T-cell (primary cell): ENCODE results near the gene FOXE1. TPM values are rescaled to one million over a fixed set of nuclear protein-coding genes. Genes with fewer than 3 reads are reported as not detected.

Source experiments
- ATAC-seq, 4 experiments: fragments of 200-7000 bp in 3 of 4; fragments of 150-1000 bp in 1 of 4; cut with Tn5 transposase; replicated peaks in 1 of 4; 1 replicate in 3 of 4; 2 replicates in 1 of 4; pipeline ENCODE4 v1.10.0; 2021; ENCODE audit warnings: moderate library complexity in 3 of 4, mild to moderate bottlenecking in 2 of 4, moderate number of reproducible peaks in 1 of 4
- CTCF ChIA-PET, 2 donors: fragments of 300-600 bp; sonication (Branson Sonifier 250); formaldehyde crosslinking; loops; one replicate each; lab custom pipeline; 2022; ENCODE audit warnings: antibody characterized with exemption in 2 of 2; lab: Charles Lee
- POLR2A ChIA-PET, 2 donors: fragments of 300-600 bp; sonication (Branson Sonifier 250); formaldehyde crosslinking; loops; one replicate each; lab custom pipeline; 2022; ENCODE audit warnings: antibody characterized with exemption in 2 of 2; lab: Charles Lee
- DNase-seq, 35 experiments: peaks; one replicate each; pipeline versions ENCODE4 v3.0.0 to v3.0.0-alpha.2; 2013 to 2023
- H3K27ac ChIP-seq: one replicate; pipeline ENCODE4 v1.5.1; 2013; ENCODE audit warnings: low read length
- H3K27me3 ChIP-seq, 2 experiments: replicated peaks in 1 of 2; 1 replicate in 1 of 2; 2 replicates in 1 of 2; pipeline versions ENCODE4 v1.6.1 to v1.7.0; 2013; ENCODE audit warnings: low read length in 1 of 2, mixed read lengths in 1 of 2; ENCODE audit not compliant: control insufficient read depth in 2 of 2, insufficient read depth in 2 of 2; ENCODE audit errors: extremely low read depth in 1 of 2
- H3K36me3 ChIP-seq, 2 donors: 1 replicate in 1 of 2; 2 replicates in 1 of 2; pipeline versions ENCODE4 v1.6.1 to v1.7.0; 2013; ENCODE audit warnings: low read length in 1 of 2; ENCODE audit not compliant: control insufficient read depth in 2 of 2, insufficient read depth in 1 of 2; ENCODE audit errors: extremely low read depth in 1 of 2
- H3K4me1 ChIP-seq, 2 experiments: 1 replicate in 1 of 2; 2 replicates in 1 of 2; pipeline versions ENCODE4 v1.6.1 to v1.7.0; 2013; ENCODE audit warnings: low read length in 2 of 2, mixed read lengths in 1 of 2; ENCODE audit not compliant: insufficient read depth in 2 of 2, control insufficient read depth in 1 of 2; ENCODE audit errors: extremely low read depth in 1 of 2
- H3K4me3 ChIP-seq, 2 donors: 1 replicate in 1 of 2; 2 replicates in 1 of 2; pipeline versions ENCODE4 v1.5.1 to v1.7.0; 2013; ENCODE audit warnings: mild to moderate bottlenecking in 2 of 2, low read length in 1 of 2, moderate library complexity in 1 of 2; ENCODE audit not compliant: control insufficient read depth in 1 of 2; ENCODE audit errors: extremely low read depth in 1 of 2
- H3K9me3 ChIP-seq: 2 replicates; pipeline ENCODE4 v1.7.0; 2013
- H3K27ac Mint-ChIP-seq, 2 donors: one replicate each; pipeline ENCODE4 v1.8.0; 2020 to 2021; ENCODE audit warnings: mild to moderate bottlenecking in 2 of 2, mixed read lengths in 2 of 2
- H3K27me3 Mint-ChIP-seq, 2 donors: one replicate each; pipeline ENCODE4 v1.8.0; 2021 to 2022; ENCODE audit warnings: mixed read lengths in 2 of 2
- H3K36me3 Mint-ChIP-seq: one replicate; pipeline ENCODE4 v1.8.0; 2021; ENCODE audit warnings: mixed read lengths
- H3K4me1 Mint-ChIP-seq, 3 donors: one replicate each; pipeline ENCODE4 v1.8.0; 2020 to 2022; ENCODE audit warnings: mixed read lengths in 3 of 3, mild to moderate bottlenecking in 1 of 3
- H3K4me3 Mint-ChIP-seq, 3 donors: one replicate each; pipeline ENCODE4 v1.8.0; 2020 to 2022; ENCODE audit warnings: mild to moderate bottlenecking in 3 of 3, mixed read lengths in 3 of 3, moderate library complexity in 3 of 3
- H3K9me3 Mint-ChIP-seq, 3 donors: one replicate each; pipeline ENCODE4 v1.8.0; 2020 to 2022; ENCODE audit warnings: mixed read lengths in 3 of 3
- WGBS: methylation state at CpG from one replicate; pipeline ENCODE4 v1.1.5; 2013; ENCODE audit warnings: missing lambda C conversion rate; ENCODE audit not compliant: insufficient coverage; 5-methylcytosine and 5-hydroxymethylcytosine counted together
- total RNA-seq, 35 experiments: library from RNA in 6 of 35; stranded (reverse) in 6 of 35; fragments of 120-200 nt in 1 of 35; gene quantifications; one replicate each; pipeline versions ENCODE4 v1.2.1 to v1.2.4 and lab custom pipeline; 2013 to 2026

The FOXE1 gene
- total RNA-seq, 5 donors from 2014 or later (not counting 1 experiment from before 2014, with no cell fraction given): 0.06 to 0.14 (median 0.11) TPM; not detected in 1

GRCh38 chr9:97850746-97851445 lies 2.1 kb upstream of the FOXE1 start:
- Histone ChIP-seq H3K27ac (no peak overlapping the region), H3K9me3 (no peaks in the 10 kb centered on the region), H3K4me3 (no peak overlapping the region), H3K36me3 (no peaks in the 10 kb centered on the region), H3K4me1 (peaks cover 0 to 50% of the 10 kb centered on the region in 2 experiments), H3K27me3 (peaks cover 39 to 83% of the 10 kb centered on the region in 2 experiments)
- Mint-ChIP-seq H3K36me3 (no peaks in the 10 kb centered on the region), H3K4me3 (no peak overlapping the region), H3K27me3 (peaks cover 56 to 80% of the 10 kb centered on the region in 2 donors), H3K27ac (no peak overlapping the region), H3K4me1 (peaks cover 12 to 50% (median 34%) of the 10 kb centered on the region in 3 donors), H3K9me3 (no peaks in the 10 kb centered on the region)
- CTCF ChIA-PET: no interaction called here
- POLR2A ChIA-PET: no interaction called here
- no peak for ATAC-seq
- WGBS: 37% methylated on average over 6 of the region's 13 CpGs
- DNase-seq: peak in 1 of 35 experiments; percentile 6

DNA sequence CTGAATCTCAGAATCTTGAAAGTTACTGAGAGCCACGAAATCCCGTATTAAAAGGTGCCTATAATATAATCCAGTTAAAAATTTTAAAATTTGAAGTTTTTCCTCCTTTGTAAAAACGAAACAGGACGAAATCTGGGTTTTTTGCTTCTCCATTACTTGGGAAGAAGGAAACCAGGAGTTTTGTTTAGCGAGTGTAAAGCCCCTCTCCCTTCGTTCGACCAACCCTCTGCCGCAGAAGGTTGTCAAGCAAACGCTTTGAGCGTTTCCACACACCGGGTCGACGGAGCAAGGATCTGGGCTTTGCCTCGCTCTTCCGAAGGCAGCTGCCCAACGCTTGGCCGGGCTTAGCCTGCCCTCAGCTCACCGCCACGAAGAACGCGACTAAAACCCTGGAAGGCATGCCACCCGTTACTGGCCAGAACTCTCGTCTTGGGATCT lies 1.6 kb upstream of the FOXE1 start:
- Histone ChIP-seq H3K9me3 (no peaks in the 10 kb centered on the region), H3K27me3 (peaks cover 44 to 80% of the 10 kb centered on the region in 2 experiments), H3K27ac (no peak overlapping the region), H3K36me3 (no peaks in the 10 kb centered on the region), H3K4me3 (no peak overlapping the region), H3K4me1 (peaks cover 0 to 50% of the 10 kb centered on the region in 2 experiments)
- Mint-ChIP-seq H3K27me3 (peaks cover 56 to 80% of the 10 kb centered on the region in 2 donors), H3K4me1 (peaks cover 12 to 50% (median 34%) of the 10 kb centered on the region in 3 donors), H3K9me3 (no peaks in the 10 kb centered on the region), H3K36me3 (no peaks in the 10 kb centered on the region), H3K4me3 (peak overlapping the region in 1 of 3 donors; percentile 81), H3K27ac (no peak overlapping the region)
- ChIA-PET CTCF (no interaction called here), POLR2A (no interaction called here)
- WGBS: 13% methylated on average over 17 of the region's 23 CpGs
- DNase-seq (peak in 1 of 35 experiments; percentile 16), ATAC-seq (no peak)

DNA sequence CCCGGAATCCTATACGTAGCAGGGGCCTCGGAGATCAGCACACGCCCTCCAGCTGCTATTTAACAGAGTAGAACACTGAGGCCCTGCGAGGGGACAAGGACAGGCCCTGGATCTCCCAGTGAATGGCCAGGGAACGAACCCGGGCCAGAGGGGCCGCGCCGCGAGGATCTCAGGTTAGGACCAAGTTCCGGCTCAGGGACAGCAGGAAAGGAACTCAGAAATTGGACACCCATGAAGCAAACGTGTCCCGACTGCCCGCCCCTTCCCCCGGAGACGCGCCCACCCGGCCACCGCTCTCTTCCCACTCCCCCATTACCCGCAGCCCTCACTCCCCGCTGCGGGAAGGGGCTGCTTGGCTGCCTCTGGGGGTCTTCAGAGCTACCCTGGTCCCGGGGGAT lies 1.0 kb upstream of the FOXE1 start:
- no peak overlapping the region for H3K4me3 ChIP-seq
- ChIA-PET POLR2A (no interaction called here), CTCF (no interaction called here)
- 9% methylated on average over 11 of the region's 24 CpGs for WGBS
- peak overlapping the region in 1 of 2 donors; percentile 52 for H3K27ac Mint-ChIP-seq
- H3K9me3 Mint-ChIP-seq: no peaks in the 10 kb centered on the region
- no peak for DNase-seq
- H3K4me3 Mint-ChIP-seq: peak overlapping the region; percentile 24 to 81 (median 36)
- H3K36me3 ChIP-seq: no peaks in the 10 kb centered on the region
- H3K27me3 Mint-ChIP-seq: peaks cover 56 to 80% of the 10 kb centered on the region in 2 donors
- H3K4me1 Mint-ChIP-seq: peaks cover 12 to 49% (median 34%) of the 10 kb centered on the region in 3 donors
- no peak for ATAC-seq
- H3K4me1 ChIP-seq: peaks cover 0 to 50% of the 10 kb centered on the region in 2 experiments
- H3K27me3 ChIP-seq: peaks cover 47 to 79% of the 10 kb centered on the region in 2 experiments
- no peaks in the 10 kb centered on the region for H3K36me3 Mint-ChIP-seq
- no peak overlapping the region for H3K27ac ChIP-seq
- no peaks in the 10 kb centered on the region for H3K9me3 ChIP-seq

- H3K9me3 ChIP-seq: no peaks in the 10 kb centered on the region
- H3K4me1 ChIP-seq: peaks cover 0 to 51% of the 10 kb centered on the region in 2 experiments
- Mint-ChIP-seq H3K36me3 (no peaks in the 10 kb centered on the region), H3K9me3 (no peaks in the 10 kb centered on the region), H3K27me3 (peaks cover 56 to 80% of the 10 kb centered on the region in 2 donors), H3K27ac (peak overlapping the region in 1 of 2 donors; percentile 52), H3K4me3 (peak overlapping the region; percentile 24 to 81 (median 36)), H3K4me1 (peaks cover 12 to 49% (median 35%) of the 10 kb centered on the region in 3 donors)
- no peak for ATAC-seq
- H3K36me3 ChIP-seq: no peaks in the 10 kb centered on the region
- no peak for DNase-seq
- ChIA-PET POLR2A (no interaction called here), CTCF (no interaction called here)
- no peak overlapping the region for H3K27ac ChIP-seq
- 5% methylated on average over 16 of the region's 34 CpGs for WGBS
- peaks cover 45 to 79% of the 10 kb centered on the region in 2 experiments for H3K27me3 ChIP-seq
- H3K4me3 ChIP-seq: peak overlapping the region in 1 of 2 donors; percentile 29
These were observed 499 bp upstream of the FOXE1 start for GRCh38 chr9:97852399-97853055.

GRCh38 chr9:97853844-97854695 lies 1.0 kb downstream of the FOXE1 start:
- ATAC-seq (peak; percentile 78 to 83 (median 82)), DNase-seq (peak in 34 of 35 experiments; percentile 30 to 75 (median 50))
- H3K4me1 ChIP-seq: peaks cover 0 to 47% of the 10 kb centered on the region in 2 experiments
- WGBS: 4% methylated on average over 119 of the region's 125 CpGs
- peaks cover 19 to 46% (median 33%) of the 10 kb centered on the region in 3 donors for H3K4me1 Mint-ChIP-seq
- no peak overlapping the region for H3K27ac ChIP-seq
- H3K36me3 Mint-ChIP-seq: no peaks in the 10 kb centered on the region
- ChIA-PET POLR2A (interaction anchor here in 1 of 2 donors (0.6 to 0.7 kb wide), 2 partner anchors 67 to 1674 kb away, joined by 4 read pairs; no protein-coding TSS in a partner anchor), CTCF (interaction anchor here (0.6 to 1.3 kb wide), 2 partner anchors 9 to 68 kb away, joined by 3 to 8 read pairs; partner anchors contain the start of gene TRMO (in 1 of the 2))
- peaks cover 44 to 78% of the 10 kb centered on the region in 2 experiments for H3K27me3 ChIP-seq
- H3K4me3 Mint-ChIP-seq: peak overlapping the region; percentile 81 to 85 (median 84)
- no peaks in the 10 kb centered on the region for H3K9me3 ChIP-seq
- H3K9me3 Mint-ChIP-seq: no peaks in the 10 kb centered on the region
- peak overlapping the region in 1 of 2 donors; percentile 74 for H3K27ac Mint-ChIP-seq
- no peaks in the 10 kb centered on the region for H3K36me3 ChIP-seq
- peaks cover 61 to 80% of the 10 kb centered on the region in 2 donors for H3K27me3 Mint-ChIP-seq
- H3K4me3 ChIP-seq: peak overlapping the region; percentile 51 to 53
